Panc1 (cell line): ENCODE measurements around the gene ATP5F1E. TPM values are rescaled to one million over a fixed set of nuclear protein-coding genes. Genes with fewer than 3 reads are reported as not detected.

Experiments
- ATAC-seq: fragments of 200-7000 bp; cut with Tn5 transposase; 2 replicates; pipeline ENCODE4 v1.9.1; 2020; ENCODE audit warnings: mild to moderate bottlenecking, moderate library complexity
- BruUV-seq: library from RNA; stranded (reverse); fragments of 400-500 nt; replicated peaks from 2 replicates; lab custom pipeline; 2021; lab: Mats Ljungman, UMichigan
- CTCF ChIA-PET: fragments of 300-600 bp; sonication (Branson Sonifier 250); formaldehyde crosslinking; loops from one replicate; lab custom pipeline; 2022; ENCODE audit warnings: antibody characterized with exemption; lab: Charles Lee
- POLR2A ChIA-PET: fragments of 300-600 bp; sonication (Branson Sonifier 250); formaldehyde crosslinking; loops from one replicate; lab custom pipeline; 2022; ENCODE audit warnings: antibody characterized with exemption; lab: Charles Lee
- DNase-seq: peaks from one replicate; pipeline ENCODE4 v3.0.0-alpha.2; 2010; ENCODE audit warnings: low read depth, low spot score
- H3K27ac ChIP-seq: 2 replicates; pipeline ENCODE4 v1.5.1; 2011; ENCODE audit warnings: mild to moderate bottlenecking, low read length, inconsistent platforms
- H3K27me3 ChIP-seq: fragments of 200-500 bp; sonication (Bioruptor generic); 2 replicates; pipeline ENCODE4 v1.6.0; 2014; ENCODE audit warnings: low read length, inconsistent platforms; ENCODE audit not compliant: control insufficient read depth, insufficient read depth
- H3K36me3 ChIP-seq: fragments of 200-500 bp; sonication (Bioruptor generic); 2 replicates; pipeline ENCODE4 v1.5.1; 2014; ENCODE audit warnings: inconsistent platforms, mild to moderate bottlenecking, low read length, moderate library complexity; ENCODE audit not compliant: control insufficient read depth, insufficient read depth
- H3K4me1 ChIP-seq: 2 replicates; pipeline ENCODE4 v1.5.1; 2011; ENCODE audit warnings: inconsistent platforms, mild to moderate bottlenecking, low read length, moderate library complexity; ENCODE audit not compliant: control insufficient read depth, insufficient read depth
- H3K4me3 ChIP-seq, 2 experiments: 2 replicates each; pipeline ENCODE4 v1.5.1; 2011 to 2012; ENCODE audit warnings: low read depth in 2 of 2, low read length in 2 of 2, mild to moderate bottlenecking in 2 of 2, inconsistent platforms in 1 of 2, moderate library complexity in 1 of 2
- H3K9me3 ChIP-seq: fragments of 200-500 bp; sonication (Bioruptor generic); 2 replicates; pipeline ENCODE4 v1.5.1; 2014; ENCODE audit warnings: low read depth, mild to moderate bottlenecking, inconsistent platforms, low read length, moderate library complexity; ENCODE audit not compliant: control insufficient read depth, insufficient read depth
- CTCF ChIP-seq: fragments of 450-650 bp; IDR thresholded peaks from 2 replicates; pipeline ENCODE4 v1.5.1; 2017; ENCODE audit warnings: mild to moderate bottlenecking
- POLR2AphosphoS5 ChIP-seq: IDR thresholded peaks from 2 replicates; pipeline ENCODE4 v1.6.1; 2012; ENCODE audit warnings: mild to moderate bottlenecking, low read depth, low read length, moderate library complexity
- REST ChIP-seq, 2 experiments: IDR thresholded peaks; 2 replicates each; pipeline ENCODE4 v1.6.1; 2011 to 2012; ENCODE audit warnings: low read depth in 2 of 2, control low read depth in 1 of 2, low read length in 1 of 2, mild to moderate bottlenecking in 1 of 2, moderate library complexity in 1 of 2; ENCODE audit not compliant: insufficient read depth in 1 of 2
- SIN3A ChIP-seq: IDR thresholded peaks from 2 replicates; pipeline ENCODE4 v1.6.1; 2012; ENCODE audit warnings: low read depth, mild to moderate bottlenecking, low read length, moderate library complexity, borderline replicate concordance; ENCODE audit not compliant: insufficient read depth
- TCF7L2 ChIP-seq: IDR thresholded peaks from 2 replicates; pipeline ENCODE4 v1.6.1; 2011; ENCODE audit warnings: mild to moderate bottlenecking, low read depth, low read length, inconsistent platforms
- in situ Hi-C: cut with HindIII; loops from 2 replicates; pipeline ENCODE4 v1.10.0; 2016; ENCODE audit warnings: low sequenced_read_pairs, low pct_unique_long_range_greater_than_20kb
- intact Hi-C: fragments of 100-400 bp; cut with micrococcal nuclease; formaldehyde crosslinking; loops from one replicate; pipeline ENCODE4 v1.10.0; 2022; ENCODE audit not compliant: unreplicated experiment
- total RNA-seq: library from RNA; stranded (reverse); gene quantifications from one replicate; pipeline ENCODE4 v1.2.1, GENCODE V29; 2021; ENCODE audit not compliant: unreplicated experiment

Gene ATP5F1E
- total RNA-seq, 1 experiment from 2014 or later = 90.6 TPM

GRCh38 chr20:59000326-59000725 lies 31.8 kb downstream of the ATP5F1E start:
- no peaks in the 10 kb centered on the region for H3K27me3 ChIP-seq
- no peak for TF ChIP-seq TCF7L2
- no peak for TF ChIP-seq SIN3A
- no peak for TF ChIP-seq REST (IDR thresholded peaks at IDR 0.05; ENCODE audit: insufficient read depth in 1 of 2, low read depth in 2 of 2, low read length in 1 of 2)
- TF ChIP-seq POLR2AphosphoS5 = no peak
- no peak for TF ChIP-seq CTCF
- no peaks in the 10 kb centered on the region for H3K9me3 ChIP-seq
- in situ Hi-C loops (no loop called here), intact Hi-C loops (no loop called here)
- DNase-seq (no peak), ATAC-seq (no peak)
- POLR2A ChIA-PET = no interaction called here
- H3K4me1 ChIP-seq = peaks cover 3% of the 10 kb centered on the region
- H3K27ac ChIP-seq = no peak overlapping the region
- H3K4me3 ChIP-seq = no peak overlapping the region
- CTCF ChIA-PET = no interaction called here
- H3K36me3 ChIP-seq = peaks cover 3% of the 10 kb centered on the region; the same call in 1 of the 2 replicates
- BruUV-seq = no TSS peak

- CTCF ChIA-PET = no interaction called here
Observed at GRCh38 chr20:58998656-58999055, 33.5 kb downstream of the ATP5F1E start.

More at GRCh38 chr20:58998656-58999055, 33.5 kb downstream of the ATP5F1E start:
- BruUV-seq = no TSS peak
- TF ChIP-seq TCF7L2 (no peak), POLR2AphosphoS5 (no peak), REST (IDR thresholded peaks at IDR 0.05; ENCODE audit: insufficient read depth in 1 of 2, low read depth in 2 of 2, low read length in 1 of 2) (no peak), SIN3A (no peak), CTCF (no peak)
- Histone ChIP-seq H3K36me3 (peaks cover 6% of the 10 kb centered on the region; the same call in 1 of the 2 replicates), H3K9me3 (no peaks in the 10 kb centered on the region), H3K27ac (no peak overlapping the region), H3K4me3 (no peak overlapping the region), H3K27me3 (no peaks in the 10 kb centered on the region), H3K4me1 (no peaks in the 10 kb centered on the region)
- no peak for DNase-seq
- in situ Hi-C loops (no loop called here), intact Hi-C loops (no loop called here)
- ATAC-seq = no peak
- POLR2A ChIA-PET = no interaction called here
